HFF-Myc (cell line): Measurements from ENCODE around the gene DNLZ.

Source experiments
- DNase-seq: peaks from one replicate; pipeline ENCODE4 v3.0.0-alpha.2; 2011; ENCODE audit warnings: low read depth; ENCODE audit errors: extremely low read depth
- H3K4me3 ChIP-seq: replicated peaks from 2 replicates; pipeline ENCODE4 v1.5.1; 2011; ENCODE audit warnings: low read depth, mild to moderate bottlenecking, control low read depth, low read length
- CTCF ChIP-seq: IDR thresholded peaks from 2 replicates; pipeline ENCODE4 v1.5.1; 2012; ENCODE audit warnings: mild to moderate bottlenecking, low read depth, low read length, control low read depth; ENCODE audit errors: missing control alignments

Gene DNLZ

DNA sequence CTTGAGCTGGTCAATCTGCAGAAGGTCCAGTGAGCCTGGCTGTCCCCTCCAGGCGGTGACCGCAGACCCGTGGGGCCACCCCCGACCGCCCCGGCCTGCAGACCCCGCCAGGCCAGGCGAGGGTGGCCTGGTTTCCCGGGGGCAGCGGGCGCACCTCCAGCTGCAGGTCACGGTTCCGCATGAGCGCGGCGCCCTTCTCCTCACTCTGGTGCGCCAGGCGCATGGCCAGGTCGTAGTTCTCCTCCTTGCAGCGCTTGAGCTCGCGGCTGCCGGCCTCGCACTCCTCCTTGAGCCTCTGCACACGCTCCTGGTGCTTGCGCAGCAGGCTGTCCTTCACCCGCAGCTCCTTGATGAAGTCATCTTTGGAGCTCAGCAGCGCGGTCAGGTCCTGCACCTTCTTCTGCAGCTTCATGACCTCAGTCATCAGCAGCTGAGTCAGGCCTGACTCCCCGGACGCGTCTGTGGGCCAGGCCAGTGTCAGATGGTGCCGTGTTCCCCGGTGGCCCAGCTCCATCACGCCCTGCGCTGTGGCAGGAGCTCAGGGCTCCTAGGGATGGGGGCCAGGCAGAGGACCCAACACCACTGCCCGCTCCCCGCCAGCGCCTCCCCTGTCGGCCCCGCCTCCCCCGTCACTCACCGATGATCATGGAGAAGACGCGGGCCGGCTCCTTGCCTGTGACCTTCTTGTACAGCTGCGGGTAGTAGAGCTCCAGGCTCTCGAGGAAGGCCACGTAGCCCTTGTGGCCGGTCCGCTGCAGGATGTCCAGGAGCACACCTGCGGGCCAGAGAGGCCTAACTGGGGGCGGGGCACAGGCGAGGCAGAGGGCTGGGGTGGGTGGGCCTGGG, 7.4 kb upstream of the DNLZ start:
- H3K4me3 ChIP-seq = no peak overlapping the region
- DNase-seq = no peak
- no peak for TF ChIP-seq CTCF

DNA sequence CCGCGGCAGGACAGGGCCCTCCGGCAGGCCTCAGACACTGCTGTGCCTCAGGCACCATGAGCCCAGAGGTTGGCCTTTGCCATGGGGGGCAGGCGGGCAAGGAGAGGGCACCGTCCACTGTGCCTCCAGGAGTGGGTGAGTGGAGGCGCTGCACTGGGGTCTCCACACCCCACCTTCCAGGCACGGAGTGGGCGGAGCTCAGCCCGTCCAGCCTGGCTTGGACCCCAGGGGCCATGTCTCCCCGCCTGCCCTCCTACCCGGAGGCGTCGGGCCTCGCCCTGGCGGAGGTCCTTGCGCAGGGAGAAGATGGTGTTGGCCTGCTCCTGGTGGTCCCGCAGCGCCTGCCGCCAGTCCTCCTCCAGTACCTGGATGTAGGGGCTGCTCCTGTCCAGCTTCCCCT, 6.5 kb upstream of the DNLZ start:
- TF ChIP-seq CTCF = no peak
- H3K4me3 ChIP-seq = no peak overlapping the region
- DNase-seq = no peak

- no peak overlapping the region for H3K4me3 ChIP-seq
- TF ChIP-seq CTCF = no peak
- DNase-seq = no peak
These were observed 4.6 kb upstream of the DNLZ start for GRCh38 chr9:136368190-136368589.

- no peak for DNase-seq
- TF ChIP-seq CTCF = no peak
- no peak overlapping the region for H3K4me3 ChIP-seq
These were observed 4.0 kb upstream of the DNLZ start for GRCh38 chr9:136367296-136368145.

DNA sequence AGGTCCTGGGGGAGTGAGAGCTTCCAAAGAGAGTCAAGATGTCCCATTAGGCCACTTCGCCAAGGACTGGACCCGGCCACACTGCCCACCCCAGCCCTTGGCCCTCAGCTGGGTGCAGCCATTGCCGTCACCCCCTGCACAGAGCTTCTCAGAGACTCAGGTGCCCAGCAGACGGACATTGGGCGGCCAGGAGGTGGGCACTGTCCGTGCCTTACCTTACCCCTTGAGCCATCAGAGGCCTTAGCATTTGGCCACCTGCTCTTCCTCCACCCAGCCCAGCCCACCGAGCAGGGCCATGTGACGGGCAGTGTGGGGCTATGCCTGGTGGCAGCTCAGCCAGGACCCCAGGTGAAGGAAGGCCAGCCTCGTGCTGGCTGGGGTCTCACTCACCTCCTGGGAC, 3.3 kb upstream of the DNLZ start:
- no peak overlapping the region for H3K4me3 ChIP-seq
- no peak for DNase-seq
- no peak for TF ChIP-seq CTCF

DNA sequence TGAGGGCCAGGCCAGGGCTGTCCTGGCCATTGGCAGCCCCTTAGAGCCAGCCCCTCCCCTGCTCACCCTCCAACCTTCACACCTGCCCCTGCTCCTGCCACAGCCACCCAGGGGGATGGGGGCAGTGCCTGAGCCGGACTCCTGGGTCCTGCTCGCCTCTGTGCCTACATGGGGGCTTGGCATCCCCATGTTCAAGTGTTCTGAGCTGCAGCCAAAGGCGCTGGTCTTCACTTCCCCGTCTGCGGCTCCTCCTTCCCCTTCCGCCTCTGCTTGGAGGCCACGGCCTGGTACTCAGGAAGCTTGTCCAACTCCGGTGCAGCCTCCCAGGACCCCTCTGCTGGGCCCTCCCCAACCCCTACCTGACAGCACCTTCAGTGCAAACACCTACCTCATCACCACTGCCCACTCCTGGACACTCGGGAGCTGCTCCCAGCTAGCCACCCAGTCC, 2.3 kb upstream of the DNLZ start:
- H3K4me3 ChIP-seq = no peak overlapping the region
- no peak for DNase-seq
- TF ChIP-seq CTCF = no peak
